ENCODE data around the gene ADD1. TPM values are rescaled to one million over a fixed set of nuclear protein-coding genes. Genes with fewer than 3 reads are reported as not detected.
"Not testable (repeated sequence)": the region's sequence is repeated elsewhere in the genome, so short reads cannot be mapped to it uniquely, and the experiment has no call there.

Gene ADD1
- total RNA-seq, 1 donor from 2014 or later, result 240 TPM

GRCh38 chr4:2954358-2955185 lies 110.9 kb downstream of the ADD1 start:
- Mint-ChIP-seq H3K27ac (ENCODE audit: unreplicated experiment) (no peak overlapping the region), H3K36me3 (ENCODE audit: low read depth) (peaks cover 38% of the 10 kb centered on the region), H3K4me1 (ENCODE audit: low read depth) (peaks cover 19% of the 10 kb centered on the region), H3K4me3 (ENCODE audit: unreplicated experiment) (no peak overlapping the region), H3K9me3 (ENCODE audit: low read depth) (no peaks in the 10 kb centered on the region), H3K27me3 (ENCODE audit: low read depth) (no peaks in the 10 kb centered on the region)
- no peak for DNase-seq (ENCODE audit: low spot score)
- peak; percentile 47 for TF ChIP-seq CTCF (IDR thresholded peaks at IDR 0.05)

- Mint-ChIP-seq H3K4me1 (ENCODE audit: low read depth) (peaks cover 20% of the 10 kb centered on the region), H3K36me3 (ENCODE audit: low read depth) (peaks cover 34% of the 10 kb centered on the region)
- H3K9me3 Mint-ChIP-seq (ENCODE audit: low read depth); H3K4me3 Mint-ChIP-seq (ENCODE audit: unreplicated experiment); DNase-seq (ENCODE audit: low spot score); H3K27me3 Mint-ChIP-seq (ENCODE audit: low read depth); H3K27ac Mint-ChIP-seq (ENCODE audit: unreplicated experiment): not testable (repeated sequence)
- TF ChIP-seq CTCF (IDR thresholded peaks at IDR 0.05), result peak; percentile 43
Observed at GRCh38 chr4:2955186-2956044, 111.8 kb downstream of the ADD1 start.

- TF ChIP-seq CTCF (IDR thresholded peaks at IDR 0.05), result no peak
- H3K27me3 Mint-ChIP-seq (ENCODE audit: low read depth), result no peaks in the 10 kb centered on the region
- no peak for DNase-seq (ENCODE audit: low spot score)
- H3K36me3 Mint-ChIP-seq (ENCODE audit: low read depth), result peaks cover 13% of the 10 kb centered on the region
- H3K9me3 Mint-ChIP-seq (ENCODE audit: low read depth), result no peaks in the 10 kb centered on the region
- H3K27ac Mint-ChIP-seq (ENCODE audit: unreplicated experiment), result peak overlapping the region; percentile 90
- H3K4me3 Mint-ChIP-seq (ENCODE audit: unreplicated experiment), result no peak overlapping the region
- H3K4me1 Mint-ChIP-seq (ENCODE audit: low read depth), result peaks cover 32% of the 10 kb centered on the region
Observed at GRCh38 chr4:2958446-2958845, 114.8 kb downstream of the ADD1 start.

GRCh38 chr4:2960450-2960849 lies 116.8 kb downstream of the ADD1 start:
- not testable (repeated sequence) for DNase-seq (ENCODE audit: low spot score)

GRCh38 chr4:2961421-2961810 lies 117.8 kb downstream of the ADD1 start:
- H3K4me1 Mint-ChIP-seq (ENCODE audit: low read depth), result peaks cover 45% of the 10 kb centered on the region
- no peaks in the 10 kb centered on the region for H3K9me3 Mint-ChIP-seq (ENCODE audit: low read depth)
- peak overlapping the region; percentile 95 for H3K27ac Mint-ChIP-seq (ENCODE audit: unreplicated experiment)
- peaks cover 6% of the 10 kb centered on the region for H3K36me3 Mint-ChIP-seq (ENCODE audit: low read depth)
- no peak for TF ChIP-seq CTCF (IDR thresholded peaks at IDR 0.05)
- DNase-seq (ENCODE audit: low spot score), result no peak
- peak overlapping the region; percentile 86 for H3K4me3 Mint-ChIP-seq (ENCODE audit: unreplicated experiment)
- no peaks in the 10 kb centered on the region for H3K27me3 Mint-ChIP-seq (ENCODE audit: low read depth)

More at GRCh38 chr4:2960450-2960849, 116.8 kb downstream of the ADD1 start:
- H3K27me3 Mint-ChIP-seq (ENCODE audit: low read depth); H3K9me3 Mint-ChIP-seq (ENCODE audit: low read depth); H3K27ac Mint-ChIP-seq (ENCODE audit: unreplicated experiment); H3K36me3 Mint-ChIP-seq (ENCODE audit: low read depth); H3K4me3 Mint-ChIP-seq (ENCODE audit: unreplicated experiment): not testable (repeated sequence)
- H3K4me1 Mint-ChIP-seq (ENCODE audit: low read depth), result peaks cover 45% of the 10 kb centered on the region
